Stimulated activated CD4-positive, alpha-beta T cell treated with anti-CD3 and anti-CD28 coated beads, Interleukin-4, amount 100 ng/mL, for 24 hours (primary cell): Measurements from ENCODE around the gene ZBTB7B.
A peak's percentile ranks its signal among the peaks of the same experiment; 100 is the strongest.

Experiments
- DNase-seq: peaks from one replicate; pipeline ENCODE4 v3.0.0-alpha.2; 2020

The ZBTB7B gene

GRCh38 chr1:155002464-155003226 lies at the start of gene ZBTB7B:
TSS of gene ZBTB7B (plus strand) at chr1:155002802. CDS start at chr1:155014661, 11,859 bp downstream.
- DNase-seq: no peak

DNA sequence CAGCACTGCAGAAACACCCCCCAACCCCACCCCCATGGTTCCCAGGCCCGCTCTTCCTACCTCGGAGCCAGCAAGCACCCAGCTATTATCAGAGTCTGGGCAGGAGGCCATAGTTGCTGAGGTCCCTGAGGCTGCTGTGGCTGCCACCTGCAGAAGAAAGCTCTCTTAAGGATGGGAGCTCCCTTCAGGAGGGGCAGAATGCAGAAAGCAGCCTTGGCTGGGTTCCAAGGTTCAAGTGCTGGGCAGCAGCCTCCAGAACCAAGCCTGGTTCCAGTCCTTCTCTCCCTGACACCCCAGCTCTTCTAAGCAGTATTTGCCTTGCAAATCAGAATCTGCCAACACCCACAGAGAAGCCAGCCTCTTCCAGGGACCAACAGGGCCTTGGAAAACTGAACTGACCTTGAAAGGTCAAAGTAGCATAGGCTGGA lies 49.0 kb upstream of the ZBTB7B start:
- no peak for DNase-seq

DNA sequence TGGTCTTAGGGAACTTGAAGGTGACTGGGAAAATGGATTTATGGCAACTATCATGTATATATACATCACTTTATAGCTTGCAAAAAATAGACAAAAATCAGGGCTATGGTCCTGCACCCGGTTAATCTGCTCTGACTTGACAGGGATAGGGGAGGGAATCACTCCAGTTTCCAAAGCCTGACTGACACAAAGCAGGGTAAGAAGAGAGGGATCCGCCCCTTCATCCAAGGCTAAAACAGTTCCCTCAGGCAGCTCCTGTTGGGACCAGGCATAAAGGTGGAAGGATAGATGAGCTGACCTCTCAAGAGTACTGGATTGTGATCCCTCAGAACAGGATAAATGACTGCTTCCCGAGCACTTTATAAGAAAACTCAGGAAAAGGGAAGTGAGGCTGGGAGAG lies 48.1 kb upstream of the ZBTB7B start:
- DNase-seq: no peak

DNA sequence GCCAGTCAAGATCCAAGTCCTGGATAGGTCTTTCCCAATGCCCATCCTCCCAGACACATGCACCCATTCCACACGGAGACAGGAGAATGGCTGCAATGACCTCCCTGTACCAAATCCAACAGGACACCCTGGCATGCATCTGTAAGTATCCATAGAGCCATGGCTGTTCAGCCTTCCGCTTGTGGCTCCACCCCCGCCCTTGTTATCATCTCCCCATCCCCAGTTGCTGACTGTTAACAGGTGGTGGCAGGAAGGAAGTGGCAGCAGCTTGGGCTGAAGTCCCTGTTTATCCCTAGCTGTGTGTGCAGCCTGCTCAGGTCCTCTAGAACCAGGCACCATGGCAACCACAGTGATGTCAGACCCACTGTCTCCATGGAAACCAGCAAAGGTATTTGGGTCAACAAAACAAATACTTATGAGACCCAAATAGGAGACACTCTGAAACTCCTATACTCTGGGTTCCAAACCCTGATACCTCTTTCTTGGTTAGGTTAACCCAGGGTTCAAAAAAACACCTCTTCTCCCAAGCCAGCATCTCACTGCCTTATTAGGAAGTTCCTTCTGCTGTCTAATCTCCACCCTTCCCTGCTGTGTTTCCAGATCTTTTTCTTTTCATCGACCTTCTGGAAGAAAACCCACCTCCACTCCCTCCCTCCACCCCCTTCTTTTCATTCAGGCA lies 47.4 kb upstream of the ZBTB7B start:
- peak; percentile 86 for DNase-seq

GRCh38 chr1:154955718-154956543 lies 46.7 kb upstream of the ZBTB7B start, which contains the start of gene PBXIP1:
TSS of gene PBXIP1 (minus strand) at chr1:154956099. CDS start at chr1:154953721, 2,378 bp downstream.
- peak; percentile 87 for DNase-seq

DNA sequence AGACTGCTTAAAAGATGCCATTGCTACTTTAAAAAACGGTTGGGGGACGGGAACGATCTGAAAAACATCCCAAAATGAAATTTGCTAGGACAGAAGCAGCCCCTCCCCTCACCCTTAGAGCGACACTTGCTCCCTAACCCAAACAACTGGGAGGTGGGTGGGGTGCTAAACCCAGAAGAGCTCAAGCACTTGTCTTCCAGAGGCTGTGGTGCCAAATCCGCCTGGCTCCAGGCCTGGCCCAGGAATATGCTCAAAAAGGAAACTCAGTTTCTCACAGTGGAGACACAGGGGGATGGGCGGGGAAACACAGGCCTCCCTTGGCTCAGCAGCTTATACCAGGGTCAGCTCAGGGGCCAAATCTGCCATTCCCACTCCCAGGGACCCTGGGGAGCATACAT lies 46.1 kb upstream of the ZBTB7B start:
- DNase-seq: no peak

- no peak for DNase-seq
Measured at GRCh38 chr1:154957091-154957657, 45.4 kb upstream of the ZBTB7B start.

DNA sequence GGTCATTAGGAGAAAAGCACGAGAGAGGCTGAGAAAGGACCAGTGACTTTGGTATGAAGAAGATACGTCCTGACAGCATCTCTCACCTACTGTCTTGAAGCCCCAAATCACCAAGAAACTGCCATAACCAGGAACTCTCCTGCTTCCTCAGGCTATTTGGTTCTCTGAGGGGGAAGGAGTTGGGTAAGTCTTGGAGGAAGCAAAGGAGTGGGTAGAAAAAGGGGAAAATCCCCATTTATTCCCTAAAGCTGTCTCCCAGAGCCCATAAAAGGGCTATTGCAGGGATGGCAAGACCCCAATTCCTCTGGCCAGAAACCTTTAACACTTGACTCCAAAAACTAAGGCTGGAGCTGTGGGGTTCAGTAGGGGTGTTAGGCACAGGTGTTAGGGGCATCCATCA lies 44.6 kb upstream of the ZBTB7B start:
- no peak for DNase-seq

DNA sequence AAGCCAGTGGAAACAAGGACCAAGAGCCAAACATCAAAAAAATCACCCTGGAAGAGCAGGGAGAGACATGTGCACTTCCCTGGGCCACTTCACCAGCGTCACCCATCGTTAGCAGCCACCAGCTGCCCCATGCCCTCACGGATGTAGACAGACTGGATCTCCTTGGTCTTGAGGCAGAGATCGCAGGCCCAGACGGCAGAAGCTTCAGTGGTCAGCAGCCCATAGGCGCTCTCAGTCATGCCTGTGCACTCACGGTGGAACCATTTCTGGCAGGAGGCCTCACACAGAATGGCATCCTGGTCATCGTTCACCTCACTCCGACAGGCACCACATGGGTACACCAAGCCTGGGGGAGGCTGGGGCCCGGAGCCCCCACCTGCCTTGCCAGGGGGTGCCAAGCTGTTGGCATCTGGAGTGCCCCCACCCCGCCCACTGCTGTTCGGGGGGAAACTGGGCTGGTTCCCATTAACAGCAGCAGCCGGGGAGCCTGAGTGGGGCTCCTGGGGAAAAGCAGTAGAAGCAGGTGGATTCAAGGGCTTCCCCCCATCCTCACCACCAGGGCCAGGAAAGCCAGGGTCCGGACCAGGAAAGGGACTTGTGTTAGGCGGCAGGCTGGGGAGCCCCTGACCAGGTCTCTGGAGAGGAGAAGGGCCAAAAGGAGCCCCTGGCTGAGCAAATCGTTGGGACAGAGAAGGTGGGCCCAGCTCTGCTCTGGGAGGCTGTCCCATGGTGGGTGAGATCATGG lies 43.7 kb upstream of the ZBTB7B start:
- DNase-seq: no peak

GRCh38 chr1:154959426-154959780 lies 43.2 kb upstream of the ZBTB7B start:
- DNase-seq: no peak

DNA sequence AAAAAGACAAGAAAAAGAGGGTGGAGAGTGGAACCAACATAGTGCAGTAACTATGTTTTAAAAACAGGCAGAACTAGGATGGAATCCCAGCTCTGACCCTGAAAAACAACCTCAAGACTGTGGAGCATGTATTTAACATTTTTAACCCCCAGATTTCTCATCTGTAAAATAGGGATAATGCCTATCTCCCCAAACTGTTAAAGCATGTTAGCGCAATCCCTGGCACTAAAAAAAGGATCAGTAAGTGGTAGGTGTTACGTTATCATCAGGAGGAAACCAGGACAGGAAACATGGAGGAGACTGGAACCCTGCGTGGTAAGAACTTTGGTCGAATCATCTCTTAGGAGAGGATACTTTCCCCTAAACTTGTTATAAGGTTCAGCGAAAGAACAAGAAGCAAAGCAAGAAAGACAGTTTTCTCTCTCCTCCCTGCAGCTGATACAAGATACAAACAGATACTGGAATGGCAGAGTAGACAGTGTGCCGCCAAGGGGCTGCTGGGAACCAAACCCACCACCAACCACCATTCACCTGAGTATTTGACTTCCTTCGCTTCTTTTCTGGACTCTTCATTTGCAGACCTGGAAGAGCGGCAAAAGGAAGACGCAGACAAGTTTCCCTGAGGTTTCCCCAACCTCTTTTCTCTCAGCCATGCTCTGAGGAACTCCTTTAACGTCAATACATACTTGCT lies 42.0 kb upstream of the ZBTB7B start:
- no peak for DNase-seq

DNA sequence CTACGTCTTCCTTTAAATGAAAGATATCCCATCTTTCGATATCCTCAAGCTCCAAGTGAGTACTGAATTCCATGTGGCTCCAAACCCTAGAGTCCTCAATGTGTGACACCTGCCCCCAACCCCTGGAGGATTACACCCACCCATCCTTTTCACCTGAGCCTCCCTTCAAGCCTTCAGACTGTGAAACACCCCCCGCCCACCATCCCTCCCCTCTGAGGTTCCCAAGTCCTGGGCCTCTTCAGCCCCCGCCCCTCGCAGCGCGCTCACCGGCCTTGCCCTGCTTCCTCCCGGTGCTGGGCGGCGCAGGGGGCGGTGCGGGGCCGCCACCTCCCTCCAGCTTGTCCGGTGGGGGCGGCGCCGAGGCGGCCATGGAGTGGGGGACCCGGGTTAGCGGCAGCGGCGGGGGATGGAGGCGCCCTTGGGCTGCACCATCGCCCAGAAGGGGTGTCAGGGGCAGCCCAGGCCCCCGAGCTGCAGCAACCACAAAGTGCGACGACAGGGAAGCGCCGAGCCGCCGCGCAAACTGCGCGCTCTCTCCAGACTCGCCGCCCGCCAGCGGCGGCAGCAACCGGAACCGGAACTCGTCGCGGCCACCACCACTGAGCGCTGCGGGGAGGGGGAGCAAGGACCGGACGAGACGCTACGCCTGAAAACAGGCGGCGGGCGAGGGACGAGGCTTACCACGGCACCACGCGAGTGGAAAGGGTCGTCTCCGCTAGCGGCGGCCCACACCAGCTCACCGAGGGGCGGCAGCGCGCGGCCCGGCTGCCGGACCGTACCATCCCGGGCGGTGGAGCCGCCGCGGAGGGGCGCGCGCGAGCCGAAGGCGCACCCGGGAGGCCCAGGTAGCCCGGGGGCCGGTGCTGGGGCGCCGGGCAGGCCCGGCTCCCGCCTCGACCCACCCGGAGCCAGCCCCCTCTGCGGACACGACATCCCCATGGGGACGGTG lies 41.1 kb upstream of the ZBTB7B start, which contains the start of gene PYGO2:
TSS of gene PYGO2 (minus strand) at position 576 of the 949 bp plus-strand sequence. CDS start at position 370, 206 bp downstream.
- DNase-seq: peak; percentile 81

GRCh38 chr1:154962156-154962749 lies 40.3 kb upstream of the ZBTB7B start:
- DNase-seq: no peak

GRCh38 chr1:154962795-154963330 lies 39.7 kb upstream of the ZBTB7B start:
- DNase-seq: no peak

- no peak for DNase-seq
Measured at GRCh38 chr1:154963643-154964042, 39.0 kb upstream of the ZBTB7B start.

DNA sequence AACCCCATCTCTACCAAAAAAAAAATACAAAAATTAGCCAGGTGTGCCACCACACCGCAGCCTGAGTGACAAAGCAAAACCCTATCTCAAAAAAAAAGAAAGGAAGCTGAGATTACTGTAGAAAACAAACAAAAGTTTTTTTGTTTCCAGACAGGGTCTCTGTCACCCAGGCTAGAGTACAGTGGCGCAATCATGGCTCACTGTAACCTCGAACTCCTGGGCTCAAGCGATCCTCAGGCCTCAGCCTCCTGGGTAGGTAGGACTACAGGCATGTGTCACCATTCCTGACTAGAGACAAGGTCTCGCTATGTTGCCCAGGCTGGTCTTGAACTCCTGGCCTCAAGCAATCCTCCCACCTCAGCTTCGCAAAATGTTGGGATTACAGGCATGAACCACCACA lies 38.2 kb upstream of the ZBTB7B start:
- no peak for DNase-seq

DNA sequence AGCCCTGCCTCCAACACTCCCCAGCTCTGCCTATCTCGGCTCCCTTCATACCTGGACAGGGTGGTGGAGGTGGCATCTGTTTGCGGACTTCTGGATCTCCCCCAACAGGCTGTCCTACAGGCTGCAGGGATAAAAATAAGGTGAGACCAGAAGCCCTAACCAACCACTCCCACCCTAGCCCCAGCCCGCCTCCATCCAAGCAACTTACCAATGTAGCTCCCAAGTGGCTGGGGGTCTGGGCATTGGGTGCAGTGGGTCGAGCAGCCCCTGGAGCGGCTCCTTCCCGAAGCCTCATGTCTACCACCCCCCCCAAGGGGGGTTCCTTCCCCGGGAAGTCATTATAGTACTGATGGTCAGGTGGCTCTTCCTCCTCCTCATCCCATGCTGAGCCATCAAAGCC lies 36.5 kb upstream of the ZBTB7B start:
- DNase-seq: no peak

GRCh38 chr1:154967331-154967950 lies 35.2 kb upstream of the ZBTB7B start:
- DNase-seq: no peak

- no peak for DNase-seq
Measured at GRCh38 chr1:154968731-154969130, 33.9 kb upstream of the ZBTB7B start.
